ENCODE data around the gene KCTD3.

Gene KCTD3

GRCh38 chr1:215606564-215607168 lies 39.6 kb downstream of the KCTD3 start:
- DNase-seq, result no peak

DNA sequence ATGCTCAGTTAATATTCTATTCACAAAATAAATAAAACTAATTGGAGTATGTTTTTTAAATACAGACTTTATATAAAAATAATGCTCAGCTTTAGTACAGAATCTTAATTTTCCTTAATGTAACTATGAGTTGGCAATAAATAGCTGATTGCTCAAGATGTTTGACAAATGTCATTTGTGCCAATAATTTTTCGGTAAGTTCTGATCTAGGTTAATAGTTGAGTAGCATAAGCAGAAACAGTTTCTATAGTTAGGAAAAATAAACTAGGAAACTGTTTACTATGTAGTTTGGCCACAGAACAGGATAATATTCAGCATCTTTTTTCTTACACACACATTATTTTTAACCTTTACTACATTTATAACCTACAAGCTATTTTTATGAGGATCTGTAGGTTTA lies 40.3 kb downstream of the KCTD3 start:
- no peak for DNase-seq

- DNase-seq, result no peak
These were observed 41.5 kb downstream of the KCTD3 start for GRCh38 chr1:215608646-215609045.

GRCh38 chr1:215612391-215612790 lies 45.3 kb downstream of the KCTD3 start:
- no peak for DNase-seq

- DNase-seq, result no peak
These were observed 50.9 kb downstream of the KCTD3 start for GRCh38 chr1:215617979-215618378.

- DNase-seq, result no peak
These were observed 56.1 kb downstream of the KCTD3 start for GRCh38 chr1:215623162-215623561.

DNA sequence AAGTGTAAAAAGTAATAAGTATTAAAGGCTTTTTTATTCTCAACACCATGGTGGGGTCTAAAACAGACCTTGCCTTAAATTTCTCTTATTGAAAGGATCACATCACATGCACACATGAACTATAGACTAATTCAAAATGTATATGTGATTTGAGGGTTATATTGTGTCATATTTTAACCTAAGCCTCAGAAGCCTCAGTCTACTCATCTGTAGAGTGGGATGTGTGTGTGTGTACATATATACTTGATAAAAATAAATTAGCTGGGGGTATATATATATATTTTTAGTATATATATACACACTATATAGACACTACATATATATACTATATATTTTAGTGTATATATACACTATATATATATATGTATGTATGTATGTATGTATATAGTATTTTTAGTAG lies 58.8 kb downstream of the KCTD3 start:
- no peak for DNase-seq

DNA sequence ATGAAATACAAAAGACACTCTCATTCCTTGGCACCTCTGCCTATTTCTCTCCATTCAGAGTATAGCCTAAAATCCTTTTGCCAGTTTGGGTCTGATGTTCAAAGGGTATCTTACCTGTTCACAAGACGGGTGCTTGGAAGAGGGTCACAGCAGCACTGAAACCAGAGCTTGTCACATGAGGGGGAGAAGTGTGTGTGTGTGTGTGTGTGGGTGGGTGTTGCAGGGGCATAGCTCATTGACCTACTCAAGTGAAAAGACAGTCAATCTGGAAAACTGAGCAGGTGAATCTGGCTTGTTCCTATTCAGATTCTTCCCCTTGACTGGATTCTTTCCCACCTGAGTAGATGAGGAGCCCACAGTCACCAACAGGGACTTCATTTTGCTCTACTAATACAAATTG lies 63.9 kb downstream of the KCTD3 start:
- DNase-seq, result no peak

DNA sequence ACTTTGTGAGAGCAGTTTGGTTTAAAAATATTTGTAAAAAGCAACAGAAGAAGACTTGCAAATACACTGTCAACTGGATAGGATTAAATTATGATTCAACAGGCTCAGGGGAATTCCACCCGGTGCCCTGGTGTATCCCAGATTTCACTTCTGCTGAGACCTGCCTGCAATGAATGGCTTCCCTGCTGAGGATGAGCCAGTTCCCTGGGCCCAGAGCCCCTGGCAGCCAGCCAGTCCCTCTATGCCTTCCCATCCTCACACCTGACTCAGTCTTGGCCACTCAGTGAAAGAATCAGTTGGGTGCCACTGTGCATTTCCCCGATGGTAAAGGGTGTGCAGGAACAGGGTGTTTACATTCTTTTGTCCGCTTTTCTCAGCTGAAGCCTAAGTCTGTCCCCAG lies 64.4 kb downstream of the KCTD3 start:
- DNase-seq, result no peak

GRCh38 chr1:215635827-215636226 lies 68.7 kb downstream of the KCTD3 start:
- no peak for DNase-seq

- DNase-seq, result no peak
These were observed 69.3 kb downstream of the KCTD3 start for GRCh38 chr1:215636258-215636965.

GRCh38 chr1:215637041-215637573 lies 70.0 kb downstream of the KCTD3 start:
- DNase-seq, result no peak

- no peak for DNase-seq
These were observed 73.5 kb downstream of the KCTD3 start for GRCh38 chr1:215640429-215641148.

GRCh38 chr1:215643592-215644321 lies 76.7 kb downstream of the KCTD3 start:
- DNase-seq, result no peak

DNA sequence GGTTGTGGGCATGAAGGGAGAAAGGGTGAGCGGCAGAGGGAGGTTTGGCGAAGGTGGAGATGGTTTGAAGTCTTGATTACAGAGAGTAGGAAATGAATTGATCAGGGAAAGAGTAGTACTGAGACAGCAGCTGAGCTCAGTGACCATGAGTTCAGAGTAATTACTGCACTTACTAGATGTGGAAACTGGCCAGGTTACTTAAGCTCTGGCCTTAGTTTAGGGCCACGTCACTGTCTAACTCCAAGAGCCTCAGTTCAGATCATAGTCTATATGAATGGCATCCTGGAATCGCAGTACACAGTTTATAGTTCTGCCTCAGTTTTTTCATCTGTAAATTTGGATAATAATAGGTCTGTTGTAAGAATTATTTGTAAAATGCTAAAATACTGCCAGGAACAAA lies 78.1 kb downstream of the KCTD3 start:
- no peak for DNase-seq

GRCh38 chr1:215645861-215646260 lies 78.8 kb downstream of the KCTD3 start:
- no peak for DNase-seq

DNA sequence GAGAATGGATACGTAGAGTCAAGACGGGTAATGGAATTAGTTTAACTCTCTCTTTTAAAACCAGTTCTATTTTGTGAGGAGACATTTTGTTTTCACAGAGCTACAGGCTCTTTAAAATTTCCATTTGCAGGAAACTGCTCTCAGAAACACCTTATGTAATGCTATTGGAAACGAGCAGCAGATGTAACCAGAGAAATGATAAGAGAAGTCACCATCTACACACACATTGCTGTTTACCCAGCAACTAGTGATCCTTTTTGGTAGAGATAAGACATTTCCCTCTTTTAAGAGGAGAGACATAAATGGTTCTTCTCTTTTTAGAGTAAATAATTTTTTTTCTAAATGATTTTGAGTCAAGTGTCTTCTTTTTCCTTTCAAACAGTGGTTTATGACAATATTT lies 80.6 kb downstream of the KCTD3 start:
- no peak for DNase-seq

- DNase-seq, result no peak
These were observed 81.9 kb downstream of the KCTD3 start for GRCh38 chr1:215648957-215649356.

DNA sequence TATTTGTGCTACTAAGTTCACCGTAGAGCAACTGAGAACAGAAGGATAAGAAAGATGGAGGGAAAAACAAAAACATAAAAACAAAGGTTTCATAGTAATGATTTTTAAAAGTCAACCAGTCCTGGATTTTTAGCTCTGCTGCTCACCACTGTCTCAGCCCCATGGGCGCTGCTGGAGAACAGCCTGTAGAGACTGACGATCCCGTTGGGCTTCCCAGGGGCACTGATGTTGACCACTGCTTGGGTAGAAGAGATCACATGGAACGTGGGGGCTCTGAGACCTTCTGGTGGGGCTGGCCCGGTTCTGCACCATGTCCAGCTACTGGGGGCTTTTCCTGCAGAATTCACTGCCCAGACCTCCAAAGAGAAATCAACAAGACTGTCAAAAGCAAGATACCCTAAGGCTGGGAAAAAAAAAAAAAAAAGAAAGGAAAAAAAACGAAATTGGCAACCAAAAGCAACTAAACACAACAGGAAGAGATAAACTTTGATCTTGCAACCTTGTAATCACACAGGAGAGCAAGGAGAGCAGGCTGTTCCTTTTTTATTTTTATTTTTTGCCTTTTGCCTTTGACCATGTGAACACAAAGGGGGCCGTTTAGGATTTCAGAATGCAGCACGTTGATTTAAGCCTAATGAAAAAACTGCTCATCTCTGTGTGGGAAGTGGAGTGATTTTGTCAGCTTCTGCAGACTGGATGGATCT lies 83.5 kb downstream of the KCTD3 start:
- DNase-seq, result no peak

DNA sequence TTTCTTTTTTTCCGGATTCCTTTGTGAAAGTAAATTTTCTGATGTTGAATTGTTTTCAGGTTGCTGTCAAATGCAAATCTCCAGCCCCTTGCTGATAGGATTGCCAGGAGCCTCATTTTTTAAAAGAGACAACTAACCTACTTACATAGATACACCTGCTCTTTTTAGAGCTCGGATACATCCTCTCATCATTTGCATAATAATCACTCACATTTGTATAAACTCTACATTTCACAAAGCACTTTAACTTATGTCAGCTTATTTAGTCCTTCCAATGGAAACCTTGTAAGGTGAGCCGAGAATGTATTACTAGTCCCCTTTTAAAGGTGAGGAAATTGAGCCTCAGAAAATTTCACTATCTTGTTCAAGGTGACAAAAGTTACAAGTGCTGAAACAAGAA lies 84.8 kb downstream of the KCTD3 start:
- DNase-seq, result no peak

DNA sequence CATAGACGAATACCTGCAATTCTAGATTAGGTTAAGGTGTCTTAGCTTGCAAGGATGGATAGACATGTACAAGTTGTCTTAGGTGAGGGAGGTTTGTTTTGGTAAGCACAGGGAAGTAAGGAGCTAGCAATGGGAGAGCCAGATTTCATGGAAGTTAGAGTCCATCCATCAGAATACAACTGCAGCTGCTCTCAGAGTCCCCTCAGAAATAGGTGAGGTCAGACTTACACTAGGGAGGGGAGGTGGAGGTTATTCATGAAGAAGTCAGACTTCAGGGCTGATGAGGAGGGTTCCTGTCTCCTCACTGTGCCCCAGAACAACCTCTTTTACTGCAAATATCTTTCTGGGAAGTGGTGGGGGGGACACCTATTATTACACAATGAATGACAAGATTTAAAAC lies 85.3 kb downstream of the KCTD3 start:
- no peak for DNase-seq

- no peak for DNase-seq
These were observed 89.9 kb downstream of the KCTD3 start for GRCh38 chr1:215657047-215657446.

- DNase-seq, result no peak
These were observed 93.2 kb downstream of the KCTD3 start for GRCh38 chr1:215660259-215660658.
